Stomach (tissue), 4 donors: ENCODE measurements around the gene CTSC.

ENCODE experiments used
- EP300 ChIP-seq: sonication (generic); formaldehyde crosslinking; IDR thresholded peaks from one replicate; pipeline ENCODE4 v1.6.1; 2017; ENCODE audit warnings: antibody characterized with exemption
- POLR2AphosphoS5 ChIP-seq, 3 donors: sonication (generic); formaldehyde crosslinking; IDR thresholded peaks; one replicate each; pipeline ENCODE4 v1.6.1; 2016; ENCODE audit warnings: antibody characterized with exemption in 3 of 3
- TF ChIP-seq, protein P1 (sequence below), 7 experiments: fragments of 450-650 bp in 4 of 7; fragments of 200-600 bp in 3 of 7; sonication (generic) in 3 of 7; IDR thresholded peaks; one replicate each; pipeline ENCODE4 v1.5.1; 2016 to 2019; ENCODE audit warnings: antibody characterized with exemption in 7 of 7, control low read depth in 2 of 7, mild to moderate bottlenecking in 1 of 7

DNA sequence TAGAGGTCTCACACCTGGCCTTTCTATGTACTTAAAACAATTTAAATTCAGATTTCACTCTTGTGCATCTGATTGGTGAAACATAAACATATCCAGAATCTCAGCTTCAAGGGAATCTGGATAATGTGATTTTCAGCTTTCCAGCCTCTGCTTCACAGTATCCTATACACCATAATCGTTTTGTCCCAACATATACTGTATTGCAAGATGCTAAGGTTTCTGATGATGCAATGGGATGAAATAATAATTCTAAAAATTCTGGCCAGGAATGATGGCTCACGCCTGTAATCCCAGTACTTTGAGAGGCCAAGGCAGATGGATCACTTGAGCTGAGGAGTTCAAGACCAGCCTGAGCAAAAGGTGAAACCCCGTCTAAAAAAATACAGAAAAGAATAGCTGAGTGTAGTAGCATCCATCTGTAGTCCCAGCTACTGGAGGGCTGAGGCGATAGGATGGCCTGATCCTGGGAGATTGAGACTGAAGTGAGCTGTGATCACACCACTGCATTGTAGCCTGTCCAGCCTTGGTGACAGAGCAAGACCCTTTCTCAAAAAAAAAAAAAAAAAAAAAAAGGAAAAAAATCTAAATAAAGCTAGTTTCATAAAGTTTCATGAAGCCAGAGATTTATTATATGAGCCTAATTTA, 41.0 kb upstream of the CTSC start:
- TF ChIP-seq, protein P1, sequence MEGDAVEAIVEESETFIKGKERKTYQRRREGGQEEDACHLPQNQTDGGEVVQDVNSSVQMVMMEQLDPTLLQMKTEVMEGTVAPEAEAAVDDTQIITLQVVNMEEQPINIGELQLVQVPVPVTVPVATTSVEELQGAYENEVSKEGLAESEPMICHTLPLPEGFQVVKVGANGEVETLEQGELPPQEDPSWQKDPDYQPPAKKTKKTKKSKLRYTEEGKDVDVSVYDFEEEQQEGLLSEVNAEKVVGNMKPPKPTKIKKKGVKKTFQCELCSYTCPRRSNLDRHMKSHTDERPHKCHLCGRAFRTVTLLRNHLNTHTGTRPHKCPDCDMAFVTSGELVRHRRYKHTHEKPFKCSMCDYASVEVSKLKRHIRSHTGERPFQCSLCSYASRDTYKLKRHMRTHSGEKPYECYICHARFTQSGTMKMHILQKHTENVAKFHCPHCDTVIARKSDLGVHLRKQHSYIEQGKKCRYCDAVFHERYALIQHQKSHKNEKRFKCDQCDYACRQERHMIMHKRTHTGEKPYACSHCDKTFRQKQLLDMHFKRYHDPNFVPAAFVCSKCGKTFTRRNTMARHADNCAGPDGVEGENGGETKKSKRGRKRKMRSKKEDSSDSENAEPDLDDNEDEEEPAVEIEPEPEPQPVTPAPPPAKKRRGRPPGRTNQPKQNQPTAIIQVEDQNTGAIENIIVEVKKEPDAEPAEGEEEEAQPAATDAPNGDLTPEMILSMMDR (IDR thresholded peaks at IDR 0.05), result no peak
- TF ChIP-seq POLR2AphosphoS5 (IDR thresholded peaks at IDR 0.05) (no peak), EP300 (no peak)
